Stimulated activated CD4-positive, alpha-beta T cell treated with anti-CD3 and anti-CD28 coated beads, Interleukin-15, amount 100 ng/mL, for 24 hours (primary cell): ENCODE measurements around the gene IQSEC1.

Experiments
- DNase-seq: peaks from one replicate; pipeline ENCODE4 v3.0.0-alpha.2; 2020

IQSEC1 gene

GRCh38 chr3:13025778-13026518, 47.3 kb downstream of the IQSEC1 start:
- no peak for DNase-seq

- peak; percentile 23 for DNase-seq
These were observed 48.1 kb downstream of the IQSEC1 start for GRCh38 chr3:13025090-13025489.

- DNase-seq = no peak
These were observed 48.5 kb downstream of the IQSEC1 start for GRCh38 chr3:13024765-13025065.

- DNase-seq = no peak
These were observed 49.1 kb downstream of the IQSEC1 start for GRCh38 chr3:13023971-13024764.

- DNase-seq = no peak
These were observed 49.8 kb downstream of the IQSEC1 start for GRCh38 chr3:13023235-13023970.

GRCh38 chr3:13022348-13023234, 50.6 kb downstream of the IQSEC1 start:
- DNase-seq = no peak

GRCh38 chr3:13021141-13022114, 51.8 kb downstream of the IQSEC1 start:
- DNase-seq = no peak

- no peak for DNase-seq
These were observed 53.0 kb downstream of the IQSEC1 start for GRCh38 chr3:13020159-13020750.

GRCh38 chr3:13019243-13020095, 53.8 kb downstream of the IQSEC1 start:
- DNase-seq = no peak

- no peak for DNase-seq
These were observed 54.5 kb downstream of the IQSEC1 start for GRCh38 chr3:13018561-13019242.

- DNase-seq = no peak
These were observed 55.2 kb downstream of the IQSEC1 start for GRCh38 chr3:13018043-13018451.

GRCh38 chr3:13017361-13018042, 55.7 kb downstream of the IQSEC1 start:
- no peak for DNase-seq

GRCh38 chr3:13016721-13017255, 56.4 kb downstream of the IQSEC1 start:
- no peak for DNase-seq

GRCh38 chr3:13016083-13016720, 57.0 kb downstream of the IQSEC1 start:
- peak; percentile 67 for DNase-seq

- peak; percentile 70 for DNase-seq
These were observed 57.7 kb downstream of the IQSEC1 start for GRCh38 chr3:13015286-13016082.

- peak; percentile 22 for DNase-seq
These were observed 58.4 kb downstream of the IQSEC1 start for GRCh38 chr3:13014755-13015285.
